GM18873 (cell line): Measurements from ENCODE around the gene TRAK1.
A peak's percentile ranks its signal among the peaks of the same experiment; 100 is the strongest.
"Not testable (repeated sequence)": the region's sequence is repeated elsewhere in the genome, so short reads cannot be mapped to it uniquely, and the experiment has no call there.

ENCODE experiments used
- ATAC-seq: cut with Tn5 transposase; IDR thresholded peaks from one replicate; pipeline ENCODE4 v1.9.1; 2021; ENCODE audit warnings: mild to moderate bottlenecking, moderate library complexity, moderate number of reproducible peaks; ENCODE audit not compliant: unreplicated experiment, low FRiP score

The TRAK1 gene

GRCh38 chr3:42095540-42095939, 4.4 kb downstream of the TRAK1 start:
- ATAC-seq: no peak

- ATAC-seq: no peak
Observed at GRCh38 chr3:42096796-42097565, 5.8 kb downstream of the TRAK1 start.

- ATAC-seq: no peak
Observed at GRCh38 chr3:42097566-42097946, 6.4 kb downstream of the TRAK1 start.

GRCh38 chr3:42098171-42098570, 7.0 kb downstream of the TRAK1 start:
- no peak for ATAC-seq

GRCh38 chr3:42099020-42099765, 8.0 kb downstream of the TRAK1 start:
- no peak for ATAC-seq

- ATAC-seq: no peak
Observed at GRCh38 chr3:42101048-42101447, 9.9 kb downstream of the TRAK1 start.

GRCh38 chr3:42101481-42101880, 10.3 kb downstream of the TRAK1 start:
- ATAC-seq: no peak

- ATAC-seq: no peak
Observed at GRCh38 chr3:42102571-42102970, 11.4 kb downstream of the TRAK1 start.

GRCh38 chr3:42103921-42104665, 12.9 kb downstream of the TRAK1 start:
- not testable (repeated sequence) for ATAC-seq

GRCh38 chr3:42105994-42106393, 14.8 kb downstream of the TRAK1 start:
- ATAC-seq: not testable (repeated sequence)

- no peak for ATAC-seq
Observed at GRCh38 chr3:42106646-42107045, 15.5 kb downstream of the TRAK1 start.

GRCh38 chr3:42110631-42111030, 19.5 kb downstream of the TRAK1 start:
- no peak for ATAC-seq

- ATAC-seq: no peak
Observed at GRCh38 chr3:42114130-42114725, 23.1 kb downstream of the TRAK1 start.

- no peak for ATAC-seq
Observed at GRCh38 chr3:42115215-42115614, 24.1 kb downstream of the TRAK1 start.

- no peak for ATAC-seq
Observed at GRCh38 chr3:42115946-42116345, 24.8 kb downstream of the TRAK1 start.

- no peak for ATAC-seq
Observed at GRCh38 chr3:42116466-42116865, 25.3 kb downstream of the TRAK1 start.

- no peak for ATAC-seq
Observed at GRCh38 chr3:42117175-42118008, 26.2 kb downstream of the TRAK1 start.

- ATAC-seq: peak; percentile 68
Observed at GRCh38 chr3:42118762-42119361, 27.7 kb downstream of the TRAK1 start.

- no peak for ATAC-seq
Observed at GRCh38 chr3:42119561-42120355, 28.6 kb downstream of the TRAK1 start.
